Glutamatergic neuron (in vitro differentiated cells): ENCODE data around the gene DPM2. TPM values are rescaled to one million over a fixed set of nuclear protein-coding genes. Genes with fewer than 3 reads are reported as not detected.

Source experiments
- DNase-seq: peaks from one replicate; pipeline ENCODE4 v3.0.0; 2022
- H3K27ac Mint-ChIP-seq: one replicate; pipeline ENCODE4 v1.8.0; 2020; ENCODE audit warnings: mild to moderate bottlenecking, mixed read lengths, inconsistent platforms; ENCODE audit not compliant: unreplicated experiment
- H3K27me3 Mint-ChIP-seq: one replicate; pipeline ENCODE4 v1.8.0; 2020; ENCODE audit warnings: mild to moderate bottlenecking, moderate library complexity, mixed read lengths, inconsistent platforms; ENCODE audit not compliant: unreplicated experiment
- H3K36me3 Mint-ChIP-seq: one replicate; pipeline ENCODE4 v1.8.0; 2020; ENCODE audit warnings: mild to moderate bottlenecking, mixed read lengths, inconsistent platforms; ENCODE audit not compliant: unreplicated experiment
- H3K4me1 Mint-ChIP-seq: one replicate; pipeline ENCODE4 v1.8.0; 2020; ENCODE audit warnings: mild to moderate bottlenecking, low read depth, mixed read lengths, inconsistent platforms; ENCODE audit not compliant: unreplicated experiment
- H3K4me3 Mint-ChIP-seq: one replicate; pipeline ENCODE4 v1.8.0; 2020; ENCODE audit warnings: mild to moderate bottlenecking, mixed read lengths, inconsistent platforms; ENCODE audit not compliant: unreplicated experiment
- H3K9me3 Mint-ChIP-seq: one replicate; pipeline ENCODE4 v1.8.0; 2020; ENCODE audit warnings: mild to moderate bottlenecking, moderate library complexity, mixed read lengths, inconsistent platforms; ENCODE audit not compliant: unreplicated experiment
- total RNA-seq: library from RNA; stranded (reverse); fragmentation: NEBNext Ultra II Directional; extraction: Animal tissue kit (Norgen Biotek cat#: 25700); gene quantifications from one replicate; pipeline ENCODE4 v1.2.1, GENCODE V29; 2021; ENCODE audit not compliant: unreplicated experiment
- TF ChIP-seq, protein P1 (sequence below): fragments of 200-600 bp; sonication (generic); IDR thresholded peaks from one replicate; pipeline ENCODE4 v1.5.0; 2021; ENCODE audit not compliant: partially characterized antibody, unreplicated experiment

DPM2 gene
- total RNA-seq, 1 donor from 2014 or later: 35.3 TPM

DNA sequence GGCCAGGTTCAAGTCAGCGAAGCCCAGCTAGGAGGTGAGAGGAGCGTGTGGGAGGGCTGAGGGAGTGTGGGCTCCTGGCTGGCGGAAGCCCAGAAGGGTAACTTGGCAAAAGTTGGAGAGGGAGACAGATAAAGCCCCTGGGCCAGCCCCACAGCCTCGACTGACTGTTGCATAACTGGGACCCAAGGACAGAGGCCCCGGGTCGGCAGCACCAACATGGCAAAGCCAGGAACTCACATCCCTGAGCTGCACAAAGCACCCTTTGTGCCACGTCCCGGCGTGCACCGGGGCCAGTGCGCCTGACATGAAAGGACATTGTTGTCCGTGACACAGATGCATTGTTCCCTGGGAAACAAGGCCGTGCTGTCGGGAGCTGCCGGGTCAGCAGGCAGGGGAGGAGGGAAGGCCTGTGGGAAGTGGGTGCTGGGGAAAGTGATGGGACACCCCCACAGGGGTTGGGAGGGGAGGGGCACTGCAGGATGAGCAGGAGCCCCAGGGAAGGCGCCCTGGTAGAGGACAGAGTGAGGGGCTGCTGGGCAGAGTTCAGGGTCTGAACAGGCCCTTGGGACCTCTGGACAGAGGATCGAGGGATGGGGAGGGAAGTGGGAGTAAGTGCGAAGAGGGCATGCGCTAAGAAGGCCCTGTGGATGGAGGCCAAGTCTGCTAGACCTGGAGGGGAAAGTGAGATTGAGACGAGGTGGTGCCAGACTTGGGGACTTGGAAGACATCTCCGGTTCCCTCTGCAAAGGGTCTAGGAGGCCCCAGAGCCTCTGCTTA, 13.0 kb upstream of the DPM2 start:
- Mint-ChIP-seq H3K36me3 (no peaks in the 10 kb centered on the region), H3K27ac (no peak overlapping the region), H3K4me1 (peaks cover 7% of the 10 kb centered on the region), H3K27me3 (peaks cover 9% of the 10 kb centered on the region), H3K9me3 (peaks cover 2% of the 10 kb centered on the region), H3K4me3 (no peak overlapping the region)
- TF ChIP-seq, protein P1, sequence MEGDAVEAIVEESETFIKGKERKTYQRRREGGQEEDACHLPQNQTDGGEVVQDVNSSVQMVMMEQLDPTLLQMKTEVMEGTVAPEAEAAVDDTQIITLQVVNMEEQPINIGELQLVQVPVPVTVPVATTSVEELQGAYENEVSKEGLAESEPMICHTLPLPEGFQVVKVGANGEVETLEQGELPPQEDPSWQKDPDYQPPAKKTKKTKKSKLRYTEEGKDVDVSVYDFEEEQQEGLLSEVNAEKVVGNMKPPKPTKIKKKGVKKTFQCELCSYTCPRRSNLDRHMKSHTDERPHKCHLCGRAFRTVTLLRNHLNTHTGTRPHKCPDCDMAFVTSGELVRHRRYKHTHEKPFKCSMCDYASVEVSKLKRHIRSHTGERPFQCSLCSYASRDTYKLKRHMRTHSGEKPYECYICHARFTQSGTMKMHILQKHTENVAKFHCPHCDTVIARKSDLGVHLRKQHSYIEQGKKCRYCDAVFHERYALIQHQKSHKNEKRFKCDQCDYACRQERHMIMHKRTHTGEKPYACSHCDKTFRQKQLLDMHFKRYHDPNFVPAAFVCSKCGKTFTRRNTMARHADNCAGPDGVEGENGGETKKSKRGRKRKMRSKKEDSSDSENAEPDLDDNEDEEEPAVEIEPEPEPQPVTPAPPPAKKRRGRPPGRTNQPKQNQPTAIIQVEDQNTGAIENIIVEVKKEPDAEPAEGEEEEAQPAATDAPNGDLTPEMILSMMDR: no peak
- DNase-seq: no peak

DNA sequence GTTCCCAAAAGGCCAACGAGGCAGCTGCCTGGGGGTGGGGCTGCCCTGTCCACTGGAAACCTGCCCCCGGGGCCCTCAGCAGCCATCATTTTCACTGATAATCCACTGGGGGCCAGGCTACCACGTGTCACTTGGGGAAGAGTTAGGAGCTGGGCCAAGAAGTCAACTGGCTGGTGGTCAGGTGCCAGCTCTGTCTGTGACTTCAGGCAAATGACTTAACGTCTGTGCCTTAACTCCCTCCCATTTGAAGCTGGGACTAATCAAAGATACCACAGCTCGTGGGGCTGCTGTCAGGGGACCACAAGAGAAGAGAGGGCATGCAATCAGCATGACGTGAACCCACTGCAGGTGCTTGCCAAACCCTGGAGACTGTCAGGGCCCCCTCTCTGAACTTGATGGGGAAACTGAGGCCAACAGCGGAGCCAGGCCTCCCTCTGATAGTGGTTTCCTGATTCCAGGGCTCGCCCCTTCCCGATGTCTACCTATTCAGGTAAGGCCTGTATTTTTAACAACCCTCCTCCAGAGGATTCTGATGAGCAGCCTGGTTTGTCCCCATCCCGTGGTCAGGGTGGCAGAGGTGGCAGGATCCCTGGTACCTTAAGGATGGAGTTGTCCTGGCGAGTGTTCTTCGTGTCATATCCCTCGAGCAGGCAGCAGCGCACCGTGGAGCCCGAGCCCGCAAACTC, 12.3 kb upstream of the DPM2 start:
- TF ChIP-seq, protein P1: no peak
- H3K9me3 Mint-ChIP-seq: peaks cover 3% of the 10 kb centered on the region
- H3K27ac Mint-ChIP-seq: no peak overlapping the region

DNA sequence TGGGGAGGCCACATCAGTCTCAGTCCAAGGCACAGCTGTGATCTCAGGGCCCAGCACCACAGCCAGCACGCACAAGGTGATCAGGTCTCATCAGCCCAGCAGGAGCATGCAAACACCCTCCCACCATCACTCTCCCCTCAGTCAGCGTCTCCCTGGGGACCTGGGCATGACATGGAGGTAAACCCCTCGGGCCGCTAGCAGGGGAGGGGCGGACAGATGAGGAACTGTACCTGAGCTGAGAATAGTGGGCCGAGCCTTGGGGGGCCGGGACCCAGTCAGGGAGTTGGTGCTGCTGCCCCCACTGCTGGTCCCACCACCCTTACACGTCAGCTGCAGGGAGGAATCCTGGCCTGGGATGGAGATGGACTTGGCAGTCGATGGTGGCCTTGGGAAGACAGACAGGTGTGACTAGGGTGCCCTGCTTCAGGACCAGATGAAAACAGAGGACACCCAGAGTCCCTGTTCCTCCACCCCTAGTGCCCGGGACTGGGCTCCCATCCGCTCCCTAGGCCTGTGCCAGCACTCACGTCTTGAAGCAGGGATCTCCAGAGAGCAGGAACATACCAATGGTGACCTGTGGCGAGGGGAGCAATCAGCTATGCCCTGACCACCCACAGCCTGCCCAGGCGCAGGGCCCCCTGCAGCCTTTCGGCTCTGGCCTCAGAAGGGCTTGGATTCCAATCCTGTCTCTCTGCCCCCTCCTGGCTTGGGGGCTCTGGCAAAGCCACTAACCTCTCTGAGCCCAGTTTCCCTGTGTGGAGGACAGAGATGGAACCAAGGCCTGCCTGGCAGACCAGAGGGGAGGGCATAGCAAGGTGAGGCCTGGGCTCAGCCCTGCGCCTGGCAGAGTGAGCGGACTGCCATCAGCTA, 10.4 kb upstream of the DPM2 start:
- TF ChIP-seq, protein P1: no peak
- peaks cover 7% of the 10 kb centered on the region for H3K4me1 Mint-ChIP-seq
- no peak for DNase-seq
- H3K9me3 Mint-ChIP-seq: peaks cover 5% of the 10 kb centered on the region
- H3K4me3 Mint-ChIP-seq: no peak overlapping the region
- no peaks in the 10 kb centered on the region for H3K36me3 Mint-ChIP-seq
- peaks cover 10% of the 10 kb centered on the region for H3K27me3 Mint-ChIP-seq
- no peak overlapping the region for H3K27ac Mint-ChIP-seq

More for the DNA sequence above, 12.3 kb upstream of the DPM2 start:
- peaks cover 9% of the 10 kb centered on the region for H3K27me3 Mint-ChIP-seq
- DNase-seq: no peak
- no peaks in the 10 kb centered on the region for H3K36me3 Mint-ChIP-seq
- H3K4me3 Mint-ChIP-seq: no peak overlapping the region
- H3K4me1 Mint-ChIP-seq: peaks cover 4% of the 10 kb centered on the region

DNA sequence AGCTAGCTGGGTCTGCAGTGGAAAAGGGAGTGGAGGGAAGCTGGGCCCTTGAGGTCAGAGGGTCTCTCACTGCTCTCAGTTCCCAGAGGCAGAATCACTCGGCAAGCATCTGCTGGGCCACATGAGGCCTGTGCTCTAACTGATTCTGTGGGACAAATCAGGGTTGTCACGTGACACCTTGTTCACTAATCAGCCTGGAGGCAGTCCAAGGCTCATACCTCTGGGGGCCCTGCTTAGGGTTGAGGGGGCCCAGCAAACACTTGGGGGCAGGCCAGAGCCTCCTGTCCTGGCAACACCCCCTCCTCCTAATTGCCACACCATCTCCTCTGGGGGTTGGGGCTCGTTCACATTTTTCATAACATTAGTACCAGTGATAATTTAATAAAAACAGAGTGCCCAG, 9.1 kb upstream of the DPM2 start:
- Mint-ChIP-seq H3K27ac (no peak overlapping the region), H3K4me3 (no peak overlapping the region), H3K4me1 (peaks cover 10% of the 10 kb centered on the region), H3K27me3 (peaks cover 10% of the 10 kb centered on the region), H3K36me3 (no peaks in the 10 kb centered on the region), H3K9me3 (peaks cover 5% of the 10 kb centered on the region)
- DNase-seq: no peak
- TF ChIP-seq, protein P1: no peak
